Epithelial cell of proximal tubule (primary cell): Measurements from ENCODE around the gene MAFF. TPM values are rescaled to one million over a fixed set of nuclear protein-coding genes. Genes with fewer than 3 reads are reported as not detected.

Experiments used
- DNase-seq: peaks from one replicate; pipeline ENCODE4 v3.0.0-alpha.2; 2011; ENCODE audit warnings: low read depth
- H3K4me3 ChIP-seq: 2 replicates; pipeline ENCODE4 v1.5.1; 2011; ENCODE audit warnings: low read depth, mild to moderate bottlenecking, low read length
- CTCF ChIP-seq: conservative IDR thresholded peaks from 2 replicates; pipeline ENCODE4 v1.5.1; 2012; ENCODE audit warnings: low read depth, mild to moderate bottlenecking, low read length
- total RNA-seq: library from RNA; depleted of rRNA; stranded (reverse); fragments of >200 nt; gene quantifications from 2 replicates; pipeline ENCODE4 v1.2.3, GENCODE V29; 2015

Gene MAFF
- total RNA-seq, 1 donor from 2014 or later, result 42.1 TPM

- no peak for TF ChIP-seq CTCF
- DNase-seq, result no peak
- H3K4me3 ChIP-seq, result no peak overlapping the region
These were observed 57.1 kb downstream of the MAFF start for GRCh38 chr22:38258895-38259294.

- no peak for TF ChIP-seq CTCF
- no peak overlapping the region for H3K4me3 ChIP-seq
- no peak for DNase-seq
These were observed 57.6 kb downstream of the MAFF start for GRCh38 chr22:38259370-38259769.

DNA sequence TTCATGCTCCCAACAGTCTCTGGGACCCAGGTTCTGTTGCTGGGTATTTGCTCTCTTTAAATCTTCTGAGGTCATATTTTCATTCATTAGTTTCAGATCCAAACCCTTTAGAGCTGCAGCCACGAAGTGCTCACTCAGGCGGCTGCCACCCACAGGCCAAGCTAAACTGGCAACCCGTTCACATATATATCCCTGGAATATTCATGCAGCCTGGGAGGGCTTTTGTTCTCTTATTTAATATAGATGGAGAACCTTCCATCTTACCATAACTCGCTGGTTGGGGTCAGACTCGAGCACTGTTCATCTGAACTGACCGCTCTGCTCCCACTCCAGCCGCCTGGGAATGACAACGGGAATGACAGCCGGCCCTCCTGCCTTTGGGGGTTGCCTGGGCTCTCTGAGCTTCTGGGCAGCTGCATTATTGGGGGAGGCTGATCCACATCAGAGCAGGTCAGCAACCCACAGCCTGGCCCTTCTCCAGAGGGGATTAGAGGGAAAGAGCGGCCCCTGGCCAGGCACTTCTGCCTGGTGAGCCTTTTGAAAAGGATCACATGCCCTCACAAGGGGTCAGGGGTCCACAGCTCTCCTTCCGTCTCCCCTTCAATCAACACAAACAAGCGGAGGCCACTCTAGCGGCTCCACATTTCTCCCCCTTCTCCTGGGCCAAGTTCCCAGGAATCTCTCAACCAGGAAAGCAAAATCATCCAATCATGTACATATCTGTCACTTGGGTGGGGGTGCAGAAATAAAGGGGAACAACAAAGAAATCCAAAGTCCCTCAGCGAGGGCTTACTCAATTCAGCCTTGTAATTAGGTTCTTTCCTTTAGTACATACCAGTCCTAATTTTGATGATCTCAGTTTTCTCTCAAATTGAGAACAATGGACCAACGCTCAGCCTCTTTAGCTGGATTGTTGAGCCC, 59.2 kb downstream of the MAFF start:
- DNase-seq, result no peak
- no peak overlapping the region for H3K4me3 ChIP-seq
- peak; percentile 19 for TF ChIP-seq CTCF

- no peak for DNase-seq
- peak; percentile 82 for TF ChIP-seq CTCF
- H3K4me3 ChIP-seq, result no peak overlapping the region
These were observed 60.4 kb downstream of the MAFF start for GRCh38 chr22:38262051-38262795.

DNA sequence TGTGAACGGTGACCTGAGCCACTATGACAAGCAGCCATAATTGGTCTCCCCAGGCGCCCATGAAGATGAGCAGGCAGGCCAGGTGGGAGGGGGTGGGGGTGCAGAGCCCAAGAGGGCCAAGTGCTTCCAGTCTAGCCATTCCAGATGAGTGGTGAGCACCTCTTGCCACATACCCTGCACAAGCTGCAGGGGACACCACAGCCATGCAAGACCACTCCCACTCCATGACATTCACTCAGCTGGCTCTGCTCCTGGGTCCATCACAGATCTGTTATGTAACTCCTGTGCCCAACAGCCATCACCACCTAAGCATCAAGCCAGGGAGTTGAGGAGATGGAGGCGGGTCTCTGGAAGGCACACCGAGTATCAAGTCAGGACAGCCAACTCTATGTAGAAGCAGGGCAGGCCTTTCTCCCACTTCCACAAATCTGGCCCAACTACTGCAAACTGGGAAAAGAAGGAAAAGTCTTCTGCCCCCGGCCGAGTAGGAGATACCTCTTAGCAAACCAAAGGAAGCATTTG, 62.6 kb downstream of the MAFF start:
- H3K4me3 ChIP-seq, result no peak overlapping the region
- TF ChIP-seq CTCF, result no peak
- DNase-seq, result no peak

Other genes starting within 250 kb of the MAFF start
- not detected in 2 replicates for gene C22orf23, start 248.4 kb upstream of the MAFF start, total RNA-seq
- 136 and 147 TPM in 2 replicates for gene POLR2F, start 248.3 kb upstream of the MAFF start, total RNA-seq
- not detected in 2 replicates for gene SOX10, start 217.4 kb upstream of the MAFF start, total RNA-seq
- gene PICK1, start 144.6 kb upstream of the MAFF start, total RNA-seq, result 38.7 and 55.5 TPM in 2 replicates
- 0.06 and 0.65 TPM in 2 replicates for gene SLC16A8, start 117.8 kb upstream of the MAFF start, total RNA-seq
- gene BAIAP2L2, start 91.3 kb upstream of the MAFF start, total RNA-seq, result 5.4 and 6.5 TPM in 2 replicates
- 5.6 and 13.5 TPM in 2 replicates for gene PLA2G6, start 20.2 kb upstream of the MAFF start, total RNA-seq
- gene TMEM184B, start 71.0 kb downstream of the MAFF start, total RNA-seq, result 51.9 and 90.2 TPM in 2 replicates
- gene CSNK1E, start 115.4 kb downstream of the MAFF start, total RNA-seq, result 157 and 161 TPM in 2 replicates